ENCODE data around the gene ST7L.
A peak's percentile ranks its signal among the peaks of the same experiment; 100 is the strongest.
"Not testable (repeated sequence)": the region's sequence is repeated elsewhere in the genome, so short reads cannot be mapped to it uniquely, and the experiment has no call there.

Gene ST7L

GRCh38 chr1:112513112-112513870 lies 105.7 kb downstream of the ST7L start:
- DNase-seq: no peak

GRCh38 chr1:112511897-112512296 lies 107.0 kb downstream of the ST7L start:
- no peak for DNase-seq

GRCh38 chr1:112510340-112510739 lies 108.6 kb downstream of the ST7L start:
- no peak for DNase-seq

GRCh38 chr1:112509660-112510178 lies 109.2 kb downstream of the ST7L start:
- no peak for DNase-seq

- no peak for DNase-seq
Observed at GRCh38 chr1:112509005-112509659, 109.8 kb downstream of the ST7L start.

GRCh38 chr1:112508278-112509004 lies 110.5 kb downstream of the ST7L start, which contains the start of gene WNT2B:
TSS of gene WNT2B (plus strand) at chr1:112508965. CDS start at chr1:112509263, 298 bp downstream.
- DNase-seq: peak; percentile 36

GRCh38 chr1:112507921-112508277 lies 111.0 kb downstream of the ST7L start:
- DNase-seq: no peak

GRCh38 chr1:112507336-112507735 lies 111.6 kb downstream of the ST7L start:
- DNase-seq: no peak

GRCh38 chr1:112506731-112507130 lies 112.2 kb downstream of the ST7L start:
- no peak for DNase-seq

GRCh38 chr1:112506306-112506705 lies 112.6 kb downstream of the ST7L start:
- DNase-seq: no peak

- no peak for DNase-seq
Observed at GRCh38 chr1:112505878-112506277, 113.1 kb downstream of the ST7L start.

- no peak for DNase-seq
Observed at GRCh38 chr1:112505400-112505785, 113.5 kb downstream of the ST7L start.

- no peak for DNase-seq
Observed at GRCh38 chr1:112504661-112505399, 114.1 kb downstream of the ST7L start.

GRCh38 chr1:112504001-112504660 lies 114.8 kb downstream of the ST7L start:
- no peak for DNase-seq

- no peak for DNase-seq
Observed at GRCh38 chr1:112502826-112503225, 116.1 kb downstream of the ST7L start.

- DNase-seq: peak; percentile 58
Observed at GRCh38 chr1:112501810-112502641, 116.9 kb downstream of the ST7L start.

GRCh38 chr1:112496290-112496689 lies 122.7 kb downstream of the ST7L start:
- DNase-seq: no peak

GRCh38 chr1:112493351-112493750 lies 125.6 kb downstream of the ST7L start:
- no peak for DNase-seq

GRCh38 chr1:112492076-112492475 lies 126.9 kb downstream of the ST7L start:
- DNase-seq: no peak

GRCh38 chr1:112488141-112488540 lies 130.8 kb downstream of the ST7L start:
- no peak for DNase-seq

GRCh38 chr1:112487686-112488085 lies 131.3 kb downstream of the ST7L start:
- not testable (repeated sequence) for DNase-seq
